Right lobe of liver (tissue), 6 donors: ENCODE data around the gene TMSB10. TPM values are rescaled to one million over a fixed set of nuclear protein-coding genes. Genes with fewer than 3 reads are reported as not detected.

Experiments used
- ATAC-seq, 4 donors: fragments of 200-7000 bp; cut with Tn5 transposase; one replicate each; pipeline ENCODE4 v1.9.1; 2020; ENCODE audit warnings: mild to moderate bottlenecking in 4 of 4, moderate library complexity in 4 of 4
- DNase-seq, 3 donors: peaks; one replicate each; pipeline ENCODE4 v3.0.0-alpha.2; 2020
- H3K27ac ChIP-seq, 3 donors: fragments of 200-600 bp; one replicate each; pipeline ENCODE4 v1.8.0; 2022
- H3K27me3 ChIP-seq, 2 donors: fragments of 200-600 bp; one replicate each; pipeline ENCODE4 v1.8.0; 2022
- H3K36me3 ChIP-seq, 4 donors: fragments of 200-600 bp; sonication (generic) in 1 of 4; one replicate each; pipeline versions ENCODE4 v1.5.1 to v1.8.0; 2017 to 2022; ENCODE audit warnings: control low read depth in 1 of 4
- H3K4me1 ChIP-seq, 4 donors: fragments of 200-600 bp; sonication (generic) in 1 of 4; one replicate each; pipeline versions ENCODE4 v1.5.1 to v1.8.0; 2017 to 2022; ENCODE audit warnings: control low read depth in 1 of 4
- H3K4me3 ChIP-seq, 3 donors: fragments of 200-600 bp; one replicate each; pipeline ENCODE4 v1.8.0; 2022
- H3K9me3 ChIP-seq, 4 donors: fragments of 200-600 bp; sonication (generic) in 1 of 4; one replicate each; pipeline versions ENCODE4 v1.5.1 to v1.8.0; 2017 to 2022; ENCODE audit warnings: control low read depth in 1 of 4
- POLR2A ChIP-seq: fragments of 450-650 bp; IDR thresholded peaks from one replicate; pipeline ENCODE4 v1.6.1; 2017; ENCODE audit warnings: antibody characterized with exemption, mild to moderate bottlenecking
- WGBS: methylation state at CpG from one replicate; pipeline ENCODE4 v1.1.6; 2018; ENCODE audit warnings: low coverage, low lambda C conversion rate; ENCODE audit not compliant: insufficient coverage; ENCODE audit errors: missing lambda C conversion rate; 5-methylcytosine and 5-hydroxymethylcytosine counted together
- intact Hi-C, 2 donors: fragments of 100-400 bp; cut with DNase I; formaldehyde crosslinking; loops; one replicate each; pipeline versions ENCODE4 v1.11.2 to v1.14.1; 2022
- total RNA-seq, 6 experiments: library from RNA; depleted of rRNA in 2 of 6; stranded (reverse); fragments of >200 nt in 2 of 6; fragmentation: NEBNext Ultra II Directional in 3 of 6; extraction: Animal tissue kit (Norgen Biotek cat#: 25700) in 3 of 6; gene quantifications; one replicate each; pipeline versions ENCODE4 v1.1.0 to v1.2.4, GENCODE V29; 2016 to 2023
- TF ChIP-seq, protein P1 (sequence below), 4 donors: fragments of 200-600 bp in 3 of 4; fragments of 450-650 bp in 1 of 4; IDR thresholded peaks; one replicate each; pipeline versions ENCODE4 v1.5.1 to v1.8.0; 2016 to 2022; ENCODE audit warnings: antibody characterized with exemption in 4 of 4, mild to moderate bottlenecking in 2 of 4
- donor health status: DM: no; HTN: yes; CAD: no.
- donor health status: DM: no; HTN: no; CAD: no.
- donor health status: DM: no; HTN: no; CAD: no.
- donor health status: DM: no; HTN: yes; CAD: no.
- donor health status: DM: no; HTN: yes; CAD: no.

TMSB10 gene
- total RNA-seq, 6 experiments from 2014 or later, result 77.3 to 814 (median 270) TPM

DNA sequence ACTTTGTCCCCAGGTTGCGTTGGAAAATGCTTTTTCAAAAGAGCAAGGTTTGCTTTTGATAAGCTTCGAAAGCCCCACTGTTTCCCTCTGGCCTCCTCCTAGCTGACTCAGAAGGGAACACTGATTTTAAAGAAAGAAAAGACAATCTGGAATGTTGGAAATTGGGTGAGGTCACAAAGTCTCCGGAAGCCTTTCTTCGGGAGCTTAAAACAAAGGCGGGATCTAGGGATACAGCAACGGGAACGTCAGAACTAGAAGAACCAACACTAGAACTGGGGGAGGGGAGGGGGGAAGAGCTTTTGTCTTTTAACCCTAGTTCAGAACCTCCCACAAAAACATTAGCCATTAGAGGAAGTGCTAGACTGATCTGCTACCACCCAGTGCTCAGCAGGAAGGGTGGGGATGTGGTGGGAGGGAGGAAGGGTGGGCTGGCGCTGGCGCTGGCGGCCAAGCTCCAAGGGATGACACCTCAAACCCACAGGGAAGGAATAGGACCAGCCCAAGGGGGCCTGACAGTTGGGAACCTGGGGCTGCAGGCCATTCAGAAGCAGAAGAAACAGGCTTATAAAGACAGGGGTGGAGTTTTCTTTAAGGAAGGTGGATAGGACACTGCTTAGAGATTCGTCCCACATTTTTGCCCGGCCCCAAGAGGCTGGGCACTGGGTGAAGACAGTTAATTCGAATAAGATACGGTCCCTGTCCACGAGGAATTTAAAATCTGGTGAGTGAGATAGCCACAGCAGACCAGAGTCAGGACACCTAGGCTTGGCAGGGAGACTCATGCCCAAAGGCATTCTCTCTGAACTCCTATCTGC lies 1.7 kb downstream of the TMSB10 start:
- peak; percentile 30 to 52 (median 40) for ATAC-seq
- WGBS, result 33% methylated on average over 14 of the region's 15 CpGs

DNA sequence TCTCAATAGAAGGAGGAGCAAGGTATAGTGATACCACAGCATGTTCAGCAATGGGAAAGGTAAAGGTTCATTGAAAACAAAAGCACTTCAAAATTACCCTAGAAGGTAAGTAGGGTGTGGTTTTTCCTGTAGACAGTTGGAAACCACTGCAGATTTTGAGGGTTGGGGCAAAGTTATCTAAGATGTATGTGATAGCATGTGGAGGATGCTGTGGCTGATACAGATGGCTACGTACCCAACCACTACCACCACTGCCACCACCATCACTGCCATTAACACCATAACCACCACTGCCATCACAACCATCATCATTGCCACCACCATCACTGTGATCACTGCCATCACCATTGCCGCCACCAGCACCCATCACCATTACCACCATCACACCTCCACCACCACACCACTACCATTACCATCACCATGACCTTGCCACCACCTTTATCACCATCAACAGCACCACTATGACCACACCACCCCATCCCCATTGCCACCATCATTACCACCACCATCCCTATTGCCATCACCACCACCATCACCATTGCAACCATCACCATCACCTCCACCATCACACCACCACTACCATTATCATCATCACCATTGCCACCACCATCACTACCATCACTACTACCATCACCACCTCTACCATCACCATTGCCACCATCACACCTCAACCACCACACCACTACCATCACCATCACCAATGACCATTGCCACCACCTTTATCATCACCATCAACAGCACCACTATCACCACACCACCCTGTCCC lies 3.7 kb downstream of the TMSB10 start:
- intact Hi-C loops, result no loop called here
- no peak for ATAC-seq
- H3K27ac ChIP-seq, result no peak overlapping the region
- no peaks in the 10 kb centered on the region for H3K36me3 ChIP-seq
- H3K9me3 ChIP-seq, result no peaks in the 10 kb centered on the region
- DNase-seq, result no peak
- H3K4me1 ChIP-seq, result no peaks in the 10 kb centered on the region
- no peak overlapping the region for H3K4me3 ChIP-seq
- TF ChIP-seq POLR2A, result no peak
- TF ChIP-seq, protein P1, sequence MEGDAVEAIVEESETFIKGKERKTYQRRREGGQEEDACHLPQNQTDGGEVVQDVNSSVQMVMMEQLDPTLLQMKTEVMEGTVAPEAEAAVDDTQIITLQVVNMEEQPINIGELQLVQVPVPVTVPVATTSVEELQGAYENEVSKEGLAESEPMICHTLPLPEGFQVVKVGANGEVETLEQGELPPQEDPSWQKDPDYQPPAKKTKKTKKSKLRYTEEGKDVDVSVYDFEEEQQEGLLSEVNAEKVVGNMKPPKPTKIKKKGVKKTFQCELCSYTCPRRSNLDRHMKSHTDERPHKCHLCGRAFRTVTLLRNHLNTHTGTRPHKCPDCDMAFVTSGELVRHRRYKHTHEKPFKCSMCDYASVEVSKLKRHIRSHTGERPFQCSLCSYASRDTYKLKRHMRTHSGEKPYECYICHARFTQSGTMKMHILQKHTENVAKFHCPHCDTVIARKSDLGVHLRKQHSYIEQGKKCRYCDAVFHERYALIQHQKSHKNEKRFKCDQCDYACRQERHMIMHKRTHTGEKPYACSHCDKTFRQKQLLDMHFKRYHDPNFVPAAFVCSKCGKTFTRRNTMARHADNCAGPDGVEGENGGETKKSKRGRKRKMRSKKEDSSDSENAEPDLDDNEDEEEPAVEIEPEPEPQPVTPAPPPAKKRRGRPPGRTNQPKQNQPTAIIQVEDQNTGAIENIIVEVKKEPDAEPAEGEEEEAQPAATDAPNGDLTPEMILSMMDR (IDR thresholded peaks at IDR 0.05), result no peak
- WGBS, result 83% methylated on average over 1 of the region's 2 CpGs
- H3K27me3 ChIP-seq, result no peaks in the 10 kb centered on the region

More for the DNA sequence above, 1.7 kb downstream of the TMSB10 start:
- peak overlapping the region; percentile 79 to 99 (median 82) for H3K27ac ChIP-seq
- TF ChIP-seq POLR2A, result peak; percentile 37
- TF ChIP-seq, protein P1 (IDR thresholded peaks at IDR 0.05), result no peak
- no peaks in the 10 kb centered on the region for H3K36me3 ChIP-seq
- no peaks in the 10 kb centered on the region for H3K27me3 ChIP-seq
- DNase-seq, result peak; percentile 56 to 74 (median 61)
- H3K4me3 ChIP-seq, result peak overlapping the region; percentile 81 to 97 (median 95)
- intact Hi-C loops, result no loop called here
- no peaks in the 10 kb centered on the region for H3K4me1 ChIP-seq
- H3K9me3 ChIP-seq, result no peaks in the 10 kb centered on the region

DNA sequence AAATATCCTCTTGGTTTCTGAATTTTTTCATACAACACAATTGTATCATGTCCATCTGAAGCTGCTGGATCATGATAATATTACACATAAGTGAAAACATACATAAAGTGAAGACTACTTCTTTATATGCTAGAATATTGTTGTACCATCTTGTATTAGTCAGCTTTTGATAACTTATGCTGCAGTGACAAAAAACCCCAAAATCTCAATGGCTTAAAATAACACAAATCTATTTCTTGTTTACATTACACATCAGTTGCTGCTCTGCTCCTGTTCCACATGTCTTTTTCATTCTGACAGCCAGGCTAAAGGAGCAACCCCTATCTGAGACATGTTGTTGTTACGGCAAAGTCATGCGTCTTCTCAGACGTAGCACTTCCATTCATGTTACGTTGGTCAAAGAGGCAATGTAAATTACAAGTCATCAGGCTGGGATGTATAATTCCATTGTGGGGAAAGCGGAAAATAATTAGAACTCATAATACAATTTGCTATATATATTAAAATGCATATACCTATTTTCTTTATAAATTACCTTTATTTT lies 5.8 kb downstream of the TMSB10 start:
- Histone ChIP-seq H3K27ac (no peak overlapping the region), H3K4me3 (no peak overlapping the region), H3K9me3 (no peaks in the 10 kb centered on the region), H3K27me3 (no peaks in the 10 kb centered on the region), H3K4me1 (no peaks in the 10 kb centered on the region), H3K36me3 (no peaks in the 10 kb centered on the region)
- TF ChIP-seq, protein P1 (IDR thresholded peaks at IDR 0.05), result no peak
- TF ChIP-seq POLR2A, result no peak
- intact Hi-C loops, result no loop called here
- ATAC-seq (no peak), DNase-seq (no peak)
- 90% methylated on average over 5 of the region's 5 CpGs for WGBS

DNA sequence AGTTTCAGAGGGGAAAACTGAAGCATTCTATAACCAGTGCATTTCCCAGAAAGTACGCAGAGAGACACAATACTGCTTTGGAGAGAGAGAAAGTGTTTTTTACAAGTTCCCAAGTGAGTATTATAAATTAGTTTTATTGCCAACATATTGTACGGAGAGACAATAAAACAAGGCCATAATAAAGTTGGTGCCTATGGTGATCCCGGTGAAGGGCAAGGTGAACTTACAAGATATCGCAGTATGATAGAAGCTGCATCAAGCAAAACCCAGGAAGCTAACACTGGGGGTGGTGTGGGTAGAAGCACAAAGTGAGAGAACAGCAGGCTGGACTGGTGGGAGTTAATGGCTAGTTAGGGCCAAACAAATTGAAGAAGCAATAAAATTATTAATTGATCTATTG lies 7.5 kb downstream of the TMSB10 start:
- H3K27ac ChIP-seq, result no peak overlapping the region
- no peaks in the 10 kb centered on the region for H3K4me1 ChIP-seq
- TF ChIP-seq POLR2A, result no peak
- TF ChIP-seq, protein P1 (IDR thresholded peaks at IDR 0.05), result no peak

More for the DNA sequence above, 7.5 kb downstream of the TMSB10 start:
- H3K27me3 ChIP-seq, result no peaks in the 10 kb centered on the region
- DNase-seq (no peak), ATAC-seq (no peak)
- no peaks in the 10 kb centered on the region for H3K9me3 ChIP-seq
- intact Hi-C loops, result no loop called here
- no peaks in the 10 kb centered on the region for H3K36me3 ChIP-seq
- no peak overlapping the region for H3K4me3 ChIP-seq
- 91% methylated on average over 4 of the region's 4 CpGs for WGBS
